ENCODE data around the gene KRTAP6-3.

KRTAP6-3 gene

DNA sequence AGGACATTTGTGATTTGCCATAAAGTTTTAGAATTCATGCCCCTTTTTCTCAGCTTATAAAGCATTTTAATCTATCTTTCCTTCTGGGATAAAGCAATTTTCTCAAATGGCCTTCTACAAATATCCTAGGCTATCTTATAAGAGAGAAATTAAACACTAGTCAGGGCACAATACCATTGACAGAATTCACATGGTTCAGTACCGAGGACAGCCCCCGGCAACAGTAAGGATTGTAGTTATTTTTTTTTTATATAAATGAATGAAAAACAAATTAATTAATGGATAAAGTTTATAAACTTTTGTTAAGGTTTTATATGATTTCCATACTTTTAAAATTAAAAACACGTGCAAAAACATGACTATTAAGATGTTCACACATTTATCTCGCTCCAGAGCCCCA lies 35.9 kb downstream of the KRTAP6-3 start:
- DNase-seq, result no peak

DNA sequence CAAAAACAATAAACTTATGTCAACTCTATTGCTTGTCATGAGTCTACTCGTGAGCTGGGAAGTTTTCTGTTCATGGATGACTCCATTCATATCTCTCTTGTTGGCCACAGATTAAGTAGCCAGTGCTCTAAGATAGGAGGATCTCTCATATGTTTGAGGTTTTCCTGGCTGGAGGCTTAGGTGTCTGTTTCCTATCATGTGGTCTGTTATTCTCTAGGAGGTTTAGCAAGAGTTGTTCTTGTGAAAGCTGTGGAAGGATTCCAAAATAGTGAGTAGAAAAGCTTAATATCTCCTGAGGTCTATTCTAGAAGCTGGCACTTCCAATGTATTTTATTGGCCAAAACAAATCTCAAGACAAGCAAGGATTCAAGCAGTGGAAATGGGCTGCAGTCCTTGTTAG lies 37.0 kb downstream of the KRTAP6-3 start:
- no peak for DNase-seq

DNA sequence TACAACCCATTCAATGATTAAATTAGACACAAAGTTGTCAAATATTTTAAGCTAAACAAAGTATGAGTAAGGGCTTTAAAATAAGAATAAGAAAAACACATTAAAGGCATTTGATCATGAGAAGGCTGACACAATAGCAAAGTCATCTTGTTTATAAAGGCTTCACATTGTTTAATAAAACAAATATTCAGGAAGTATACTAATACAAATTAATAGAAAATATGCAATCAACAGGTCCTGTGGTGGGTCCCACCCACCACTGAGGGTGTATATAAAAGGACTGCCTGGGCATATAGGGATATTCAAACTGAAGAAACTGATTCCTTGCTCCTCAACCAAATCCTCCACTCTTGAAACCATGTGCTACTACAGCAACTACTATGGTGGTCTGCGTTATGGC lies 42.7 kb downstream of the KRTAP6-3 start, which contains the start of gene KRTAP20-2:
KRTAP20-2 (plus strand) TSS at position 301 of the 400 bp plus-strand sequence; CDS start at position 359, 58 bp downstream.
- no peak for DNase-seq

GRCh38 chr21:30638686-30639085 lies 46.4 kb downstream of the KRTAP6-3 start:
- DNase-seq, result no peak

GRCh38 chr21:30642564-30642963 lies 50.3 kb downstream of the KRTAP6-3 start, which contains the start of gene KRTAP20-3:
Gene KRTAP20-3, plus strand, starts transcription at chr21:30642864.
- no peak for DNase-seq

All from NK-92 treated with Interleukin-12 subunit alpha and Interleukin-12 subunit beta, amount 100 ng/mL, for 24 hours (cell line).